GM18499 (cell line): ENCODE data around the gene TRPM2.
"Not testable (repeated sequence)": the region's sequence is repeated elsewhere in the genome, so short reads cannot be mapped to it uniquely, and the experiment has no call there.

Experiments
- ATAC-seq: cut with Tn5 transposase; IDR thresholded peaks from one replicate; pipeline ENCODE4 v1.9.1; 2021; ENCODE audit warnings: moderate number of reproducible peaks; ENCODE audit not compliant: insufficient read depth, unreplicated experiment

The TRPM2 gene

GRCh38 chr21:44405948-44406872 lies 52.8 kb downstream of the TRPM2 start:
- ATAC-seq: no peak

- no peak for ATAC-seq
These were observed 53.5 kb downstream of the TRPM2 start for GRCh38 chr21:44406953-44407352.

GRCh38 chr21:44407493-44407892 lies 54.1 kb downstream of the TRPM2 start:
- ATAC-seq: no peak

- no peak for ATAC-seq
These were observed 54.8 kb downstream of the TRPM2 start for GRCh38 chr21:44408226-44408625.

GRCh38 chr21:44413566-44414290 lies 60.3 kb downstream of the TRPM2 start:
- no peak for ATAC-seq

- no peak for ATAC-seq
These were observed 61.1 kb downstream of the TRPM2 start for GRCh38 chr21:44414291-44415072.

- ATAC-seq: no peak
These were observed 61.9 kb downstream of the TRPM2 start for GRCh38 chr21:44415073-44416025.

GRCh38 chr21:44416193-44416592 lies 62.8 kb downstream of the TRPM2 start:
- no peak for ATAC-seq

GRCh38 chr21:44417621-44418107 lies 64.2 kb downstream of the TRPM2 start:
- ATAC-seq: not testable (repeated sequence)

- no peak for ATAC-seq
These were observed 64.9 kb downstream of the TRPM2 start for GRCh38 chr21:44418108-44418875.

- ATAC-seq: no peak
These were observed 65.4 kb downstream of the TRPM2 start for GRCh38 chr21:44418876-44419230.

- ATAC-seq: no peak
These were observed 66.3 kb downstream of the TRPM2 start for GRCh38 chr21:44419679-44420078.

- ATAC-seq: no peak
These were observed 67.2 kb downstream of the TRPM2 start for GRCh38 chr21:44420416-44421205.

GRCh38 chr21:44421901-44422840 lies 68.8 kb downstream of the TRPM2 start:
- ATAC-seq: no peak

GRCh38 chr21:44423312-44423821 lies 69.9 kb downstream of the TRPM2 start:
- ATAC-seq: no peak

- ATAC-seq: no peak
These were observed 70.7 kb downstream of the TRPM2 start for GRCh38 chr21:44423941-44424607.
